MV-4-11 (cell line): Measurements from ENCODE around the gene FAR2.
"Not testable (repeated sequence)": the region's sequence is repeated elsewhere in the genome, so short reads cannot be mapped to it uniquely, and the experiment has no call there.

Source experiments
- DNase-seq: peaks from one replicate; lab custom pipeline; 2025; lab: John Stamatoyannopoulos, UW

Gene FAR2

GRCh38 chr12:29148911-29149690 is at the start of gene FAR2:
Gene FAR2 (plus strand): TSS chr12:29149278. CDS start chr12:29270450, 121,172 bp downstream.
- DNase-seq: peak; percentile 28

- DNase-seq: no peak
Observed at GRCh38 chr12:29102741-29103140, 46.3 kb upstream of the FAR2 start.

GRCh38 chr12:29103539-29103974 is 45.5 kb upstream of the FAR2 start:
- peak; percentile 94 for DNase-seq

DNA sequence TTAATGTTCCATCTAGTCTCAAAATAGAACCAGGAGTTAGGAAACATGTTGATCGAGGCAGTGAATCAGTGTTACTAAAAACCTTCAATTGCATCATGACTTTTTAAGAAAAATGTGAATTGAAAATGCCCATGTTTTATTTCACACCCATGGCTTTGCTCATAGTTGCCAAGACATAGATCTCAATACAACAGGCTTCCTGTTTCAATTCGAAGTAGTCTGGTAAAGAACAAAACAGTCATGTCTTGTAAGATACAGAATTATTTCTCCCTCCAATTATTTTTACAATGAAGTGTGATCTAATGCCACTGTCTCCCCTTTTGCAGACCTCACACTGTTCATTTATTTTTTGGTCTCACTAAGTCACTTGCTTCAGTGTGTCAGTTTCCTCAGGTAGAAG is 44.6 kb upstream of the FAR2 start:
- DNase-seq: peak; percentile 63

DNA sequence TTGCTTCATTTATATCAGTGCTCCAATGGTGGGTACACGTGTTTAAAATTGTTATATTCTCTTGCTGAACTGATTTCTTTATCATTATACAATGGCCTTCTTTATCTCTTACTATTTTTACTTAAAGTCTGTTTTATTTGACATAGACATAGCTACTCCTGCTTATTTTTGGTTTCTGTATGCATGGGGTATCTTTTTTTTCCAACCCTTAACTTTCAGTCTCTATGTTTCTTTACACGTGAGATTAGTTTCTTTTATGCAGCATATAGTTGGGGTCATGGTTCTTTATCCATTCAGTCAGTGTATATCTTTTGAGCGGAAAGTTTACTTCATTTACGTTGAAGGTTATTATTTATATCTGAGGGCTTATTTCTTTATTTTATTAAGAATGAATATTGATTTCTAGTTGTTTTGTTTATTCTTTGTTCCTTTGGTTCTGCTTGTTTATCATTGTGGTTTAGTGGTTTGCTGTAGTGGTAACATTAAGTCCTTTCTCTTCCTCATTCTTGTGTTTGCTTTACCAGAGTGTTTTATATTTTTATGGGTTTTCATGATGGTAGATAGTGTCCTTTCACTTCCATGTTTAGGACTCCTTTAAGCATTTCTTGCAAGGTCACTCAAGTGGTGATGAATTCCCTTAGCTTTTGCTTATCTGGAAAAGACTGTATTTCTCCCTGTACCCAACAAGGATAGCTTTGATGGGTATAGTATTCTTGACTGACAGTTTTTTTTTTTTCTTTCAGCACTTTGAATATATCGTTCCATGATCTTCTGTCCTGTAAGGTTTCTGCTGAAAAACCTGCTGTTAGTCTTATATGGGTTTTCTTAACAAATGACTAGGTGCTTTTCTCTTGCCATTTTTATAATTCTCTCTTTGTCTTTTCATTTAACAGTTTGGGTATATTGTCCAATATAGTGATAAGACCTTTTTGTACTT is 38.3 kb upstream of the FAR2 start:
- peak; percentile 91 for DNase-seq

GRCh38 chr12:29113101-29113500 is 36.0 kb upstream of the FAR2 start:
- DNase-seq: no peak

- DNase-seq: no peak
Observed at GRCh38 chr12:29116414-29116813, 32.7 kb upstream of the FAR2 start.

DNA sequence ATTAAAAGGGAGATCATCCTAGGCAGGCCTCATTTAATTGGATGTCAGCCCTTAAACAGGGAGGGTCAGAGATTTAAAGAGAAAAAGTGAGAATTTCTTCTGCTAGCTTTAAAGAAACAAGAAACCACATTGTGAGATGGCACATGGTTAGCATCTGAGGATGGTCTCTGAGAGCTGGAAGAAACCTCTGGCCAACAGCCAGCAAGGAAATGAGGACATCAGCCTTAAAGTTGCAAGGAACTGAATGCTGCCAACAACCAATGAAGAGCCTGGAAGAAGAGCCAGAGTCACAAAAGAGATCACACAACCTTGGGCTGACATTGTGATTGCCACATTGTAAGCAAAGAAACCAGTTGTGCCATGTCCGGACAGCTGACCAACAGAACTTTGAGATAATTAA is 17.5 kb upstream of the FAR2 start:
- peak; percentile 45 for DNase-seq

DNA sequence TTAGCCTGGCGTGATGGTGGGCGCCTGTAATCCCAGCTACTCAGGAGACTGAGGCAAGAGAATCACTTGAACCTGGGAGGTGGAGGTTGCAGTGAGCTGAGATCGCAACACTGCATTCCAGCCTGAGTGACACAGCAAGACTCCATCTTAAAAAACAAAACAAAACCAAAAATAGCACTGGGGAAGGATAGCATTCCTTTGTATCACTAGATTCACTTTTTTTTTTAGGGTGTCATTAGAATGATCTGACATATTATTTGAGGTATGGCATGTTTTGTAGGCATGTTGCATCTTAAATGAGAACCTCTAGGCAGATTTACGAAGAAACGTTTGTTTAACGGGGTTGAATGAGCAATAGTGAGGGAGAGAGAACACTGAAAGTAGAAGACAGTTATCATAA is 16.8 kb upstream of the FAR2 start:
- DNase-seq: no peak

DNA sequence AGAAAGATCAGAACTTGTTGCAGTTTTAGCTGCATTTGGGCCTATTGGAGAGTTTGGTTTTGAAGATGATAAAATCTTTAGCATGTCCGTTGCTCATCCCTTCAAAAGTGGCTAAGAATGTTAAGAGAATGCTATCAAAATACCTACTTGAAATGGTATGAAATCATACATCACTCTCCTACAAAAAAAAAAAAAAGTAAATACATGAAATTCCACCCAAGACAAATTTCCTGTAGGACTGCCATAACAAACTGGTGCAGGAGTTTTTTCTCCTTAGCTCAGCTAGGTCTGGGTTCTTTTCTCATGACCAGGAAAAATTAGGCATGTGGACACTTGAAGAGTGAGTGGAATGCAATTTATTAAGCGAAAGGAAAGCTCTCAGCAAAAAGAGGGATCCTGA is 15.9 kb upstream of the FAR2 start:
- no peak for DNase-seq

DNA sequence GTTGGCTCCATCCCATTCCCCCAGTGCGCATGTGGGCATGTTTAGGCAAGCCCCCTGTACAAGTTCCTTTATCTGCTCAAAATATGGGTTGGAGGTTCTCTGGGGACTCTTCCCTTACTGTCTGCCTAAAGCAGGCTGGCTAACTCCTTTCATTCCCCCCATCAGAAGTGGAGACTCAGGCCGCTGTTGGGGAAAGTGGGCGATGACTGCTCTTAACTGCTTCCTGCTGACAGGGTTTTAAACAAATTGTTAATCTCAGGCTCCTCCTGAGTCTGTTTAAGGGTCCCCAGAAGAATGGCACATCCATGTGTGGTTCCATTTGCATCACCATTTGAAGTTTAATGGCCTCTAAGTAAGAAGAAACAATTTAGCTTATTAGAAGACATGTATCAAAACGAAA is 15.4 kb upstream of the FAR2 start:
- DNase-seq: no peak

DNA sequence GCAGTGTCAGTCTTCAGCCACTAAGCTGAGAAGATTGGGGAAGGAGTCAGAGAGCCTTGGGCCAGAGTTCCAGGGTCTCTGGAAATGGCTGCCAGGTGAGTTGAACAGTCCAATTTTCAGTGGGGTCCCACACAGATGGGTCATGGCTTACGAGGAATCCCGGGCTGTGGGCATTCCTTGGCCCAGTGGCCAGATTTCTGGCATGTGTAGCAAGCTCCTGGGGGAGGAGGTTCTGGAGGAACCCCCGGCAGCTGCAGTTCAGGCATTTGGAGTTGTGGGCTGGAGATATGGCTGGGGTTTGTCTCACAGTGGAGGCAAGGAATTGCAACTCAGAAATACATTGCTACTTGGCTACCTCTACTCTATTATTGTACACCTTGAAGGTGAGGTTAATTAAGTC is 10.8 kb upstream of the FAR2 start:
- not testable (repeated sequence) for DNase-seq

GRCh38 chr12:29138855-29139254 is 10.2 kb upstream of the FAR2 start:
- not testable (repeated sequence) for DNase-seq

DNA sequence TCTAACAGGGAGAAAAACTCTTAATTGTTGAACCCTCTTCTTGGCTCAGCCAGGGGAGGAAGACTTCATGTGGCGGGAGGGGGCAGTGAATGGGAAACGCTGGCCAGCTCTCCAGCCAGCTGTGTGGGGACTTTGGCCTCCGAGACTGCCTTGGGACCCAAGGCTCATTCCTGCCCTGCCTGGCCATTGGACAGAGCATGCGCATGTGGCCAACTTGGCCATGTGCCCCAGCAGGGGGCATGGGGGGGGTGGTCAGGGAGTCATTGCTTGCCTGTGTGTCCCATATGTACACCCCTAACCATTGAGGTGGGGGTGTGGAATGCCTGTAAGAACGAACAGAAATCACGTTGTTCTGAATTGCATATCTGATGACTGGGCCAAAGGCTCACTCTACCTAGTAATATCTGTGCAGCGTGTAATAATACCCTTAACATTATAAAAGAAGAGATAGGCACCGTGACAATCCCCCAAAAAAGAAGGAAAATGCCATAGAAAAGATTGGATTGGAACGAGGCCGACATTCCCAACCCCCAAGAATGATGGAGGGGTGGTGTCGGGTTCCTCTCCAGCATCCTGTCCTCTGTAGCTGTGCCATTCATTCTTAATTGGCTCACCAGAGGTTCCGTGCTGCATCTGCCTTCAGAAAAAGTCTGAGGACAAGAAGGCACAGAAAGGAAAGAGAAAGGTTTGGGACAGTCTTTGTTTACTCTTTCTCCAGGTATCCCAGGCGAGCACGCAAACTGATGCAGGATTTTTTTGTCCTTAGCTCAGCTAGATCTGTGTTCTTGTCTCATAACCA is 3.5 kb upstream of the FAR2 start:
- no peak for DNase-seq

- DNase-seq: no peak
Observed at GRCh38 chr12:29146196-29146595, 2.9 kb upstream of the FAR2 start.

DNA sequence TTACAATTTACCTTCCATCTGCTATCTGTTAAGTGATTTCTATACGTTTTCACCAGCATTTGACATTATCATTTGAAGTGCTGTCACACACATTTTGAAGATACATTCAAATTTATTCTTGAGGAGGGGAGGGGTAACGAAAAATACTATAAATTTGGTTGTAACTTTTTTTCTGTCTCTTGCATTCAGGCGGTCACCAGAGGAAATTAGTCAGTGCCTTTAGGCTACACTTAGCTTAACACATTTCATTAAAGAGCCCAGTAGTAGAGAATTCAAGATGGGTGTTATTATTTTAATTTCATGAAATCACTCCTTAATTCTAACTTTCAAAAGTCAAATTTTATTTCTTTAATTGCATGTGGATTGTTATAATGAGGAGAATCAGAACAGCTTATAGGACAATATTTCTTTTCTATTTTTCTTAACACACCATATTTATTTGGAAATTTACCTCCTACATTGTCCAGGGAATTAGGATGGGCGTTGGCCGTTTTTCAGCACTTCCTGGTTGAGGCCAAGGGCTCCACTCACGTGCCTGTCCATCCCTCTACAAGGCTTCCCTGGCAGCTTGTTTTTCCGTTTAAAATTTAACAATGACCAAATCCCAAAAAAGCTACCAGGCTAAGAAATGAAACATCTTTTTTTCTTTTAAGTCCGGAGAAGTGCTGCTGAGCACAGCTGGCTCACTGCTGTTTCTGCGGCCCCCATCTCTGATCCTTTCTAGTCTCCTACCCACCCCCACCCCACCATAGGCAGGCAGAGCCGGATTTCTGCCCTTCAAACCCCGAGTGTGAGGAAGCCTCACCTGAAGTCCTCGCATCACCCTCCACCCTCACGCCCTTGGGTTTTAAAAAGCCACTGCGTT is 1.1 kb upstream of the FAR2 start:
- DNase-seq: no peak

- no peak for DNase-seq
Observed at GRCh38 chr12:29148596-29148910, 525 bp upstream of the FAR2 start.

GRCh38 chr12:29149691-29150281 is 708 bp downstream of the FAR2 start:
- DNase-seq: no peak

GRCh38 chr12:29150462-29150861 is 1.4 kb downstream of the FAR2 start:
- DNase-seq: no peak

GRCh38 chr12:29152223-29152868 is 3.3 kb downstream of the FAR2 start:
- DNase-seq: peak; percentile 79
